HG03354 (cell line): ENCODE results near the gene APOB.

Experiments used
- ATAC-seq: cut with Tn5 transposase; IDR thresholded peaks from one replicate; pipeline ENCODE4 v1.9.1; 2021; ENCODE audit warnings: mild to moderate bottlenecking; ENCODE audit not compliant: unreplicated experiment, poor library complexity, severe bottlenecking

Gene APOB, protein sequence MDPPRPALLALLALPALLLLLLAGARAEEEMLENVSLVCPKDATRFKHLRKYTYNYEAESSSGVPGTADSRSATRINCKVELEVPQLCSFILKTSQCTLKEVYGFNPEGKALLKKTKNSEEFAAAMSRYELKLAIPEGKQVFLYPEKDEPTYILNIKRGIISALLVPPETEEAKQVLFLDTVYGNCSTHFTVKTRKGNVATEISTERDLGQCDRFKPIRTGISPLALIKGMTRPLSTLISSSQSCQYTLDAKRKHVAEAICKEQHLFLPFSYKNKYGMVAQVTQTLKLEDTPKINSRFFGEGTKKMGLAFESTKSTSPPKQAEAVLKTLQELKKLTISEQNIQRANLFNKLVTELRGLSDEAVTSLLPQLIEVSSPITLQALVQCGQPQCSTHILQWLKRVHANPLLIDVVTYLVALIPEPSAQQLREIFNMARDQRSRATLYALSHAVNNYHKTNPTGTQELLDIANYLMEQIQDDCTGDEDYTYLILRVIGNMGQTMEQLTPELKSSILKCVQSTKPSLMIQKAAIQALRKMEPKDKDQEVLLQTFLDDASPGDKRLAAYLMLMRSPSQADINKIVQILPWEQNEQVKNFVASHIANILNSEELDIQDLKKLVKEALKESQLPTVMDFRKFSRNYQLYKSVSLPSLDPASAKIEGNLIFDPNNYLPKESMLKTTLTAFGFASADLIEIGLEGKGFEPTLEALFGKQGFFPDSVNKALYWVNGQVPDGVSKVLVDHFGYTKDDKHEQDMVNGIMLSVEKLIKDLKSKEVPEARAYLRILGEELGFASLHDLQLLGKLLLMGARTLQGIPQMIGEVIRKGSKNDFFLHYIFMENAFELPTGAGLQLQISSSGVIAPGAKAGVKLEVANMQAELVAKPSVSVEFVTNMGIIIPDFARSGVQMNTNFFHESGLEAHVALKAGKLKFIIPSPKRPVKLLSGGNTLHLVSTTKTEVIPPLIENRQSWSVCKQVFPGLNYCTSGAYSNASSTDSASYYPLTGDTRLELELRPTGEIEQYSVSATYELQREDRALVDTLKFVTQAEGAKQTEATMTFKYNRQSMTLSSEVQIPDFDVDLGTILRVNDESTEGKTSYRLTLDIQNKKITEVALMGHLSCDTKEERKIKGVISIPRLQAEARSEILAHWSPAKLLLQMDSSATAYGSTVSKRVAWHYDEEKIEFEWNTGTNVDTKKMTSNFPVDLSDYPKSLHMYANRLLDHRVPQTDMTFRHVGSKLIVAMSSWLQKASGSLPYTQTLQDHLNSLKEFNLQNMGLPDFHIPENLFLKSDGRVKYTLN (N-terminal part only)

DNA sequence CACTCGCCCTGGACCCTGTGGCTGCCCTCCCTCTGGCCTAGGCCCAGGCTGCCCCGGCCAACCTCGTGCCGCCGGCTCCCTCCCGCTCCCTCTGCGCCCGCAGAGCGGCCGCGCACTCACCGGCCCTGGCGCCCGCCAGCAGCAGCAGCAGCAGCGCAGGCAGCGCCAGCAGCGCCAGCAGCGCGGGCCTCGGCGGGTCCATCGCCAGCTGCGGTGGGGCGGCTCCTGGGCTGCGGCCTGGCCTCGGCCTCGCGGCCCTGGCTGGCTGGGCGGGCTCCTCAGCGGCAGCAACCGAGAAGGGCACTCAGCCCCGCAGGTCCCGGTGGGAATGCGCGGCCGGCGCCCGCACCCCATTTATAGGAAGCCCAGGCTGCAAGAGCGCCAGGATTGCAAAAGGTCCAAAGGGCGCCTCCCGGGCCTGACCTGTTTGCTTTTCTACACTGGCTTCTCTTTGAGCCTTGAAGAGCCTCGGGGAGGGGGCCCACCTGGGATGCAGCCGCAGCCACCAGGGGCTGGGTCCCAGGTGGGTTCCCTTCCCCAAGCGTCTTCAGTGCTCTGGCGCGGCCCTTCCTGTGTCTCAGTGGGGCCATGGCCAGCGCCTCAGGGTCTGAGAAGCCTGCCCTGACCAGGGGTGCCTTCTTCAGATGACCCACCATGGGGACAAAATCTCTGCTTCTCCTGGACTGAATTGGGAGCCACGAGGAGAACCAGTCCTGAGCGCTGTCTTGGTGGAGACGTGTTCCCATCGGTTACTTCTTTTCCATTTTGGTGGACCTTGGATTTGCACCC lies at the start of gene APOB:
Gene APOB (minus strand): TSS at position 330 of the 789 bp plus-strand sequence. CDS start 128 bp downstream, at position 202.
- ATAC-seq = peak; percentile 9

DNA sequence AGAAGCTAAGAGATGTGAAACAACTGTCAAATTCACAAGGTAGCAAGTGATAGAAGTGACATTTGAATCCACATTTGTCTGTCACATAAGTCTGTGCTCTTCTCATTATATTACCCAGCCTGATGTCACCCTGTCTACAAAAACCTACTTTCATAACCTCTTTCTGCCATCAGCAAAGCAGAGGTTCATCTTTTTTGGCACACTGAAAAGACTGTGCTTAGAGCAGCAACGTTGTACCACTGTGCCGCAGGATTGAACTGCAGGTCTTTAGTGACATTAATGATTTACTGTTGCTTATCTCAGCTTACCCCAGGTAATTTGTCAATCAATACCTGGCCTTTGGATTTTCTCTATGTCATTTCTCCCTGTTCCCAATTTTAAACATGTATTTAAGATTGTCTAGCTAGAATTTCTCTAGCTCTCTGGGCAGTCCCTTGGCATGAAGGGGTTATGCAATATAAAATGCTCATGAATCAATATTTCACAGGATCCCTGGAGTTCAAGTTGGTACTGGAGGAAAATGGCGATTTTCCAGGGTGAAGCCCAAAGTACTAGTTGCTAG lies 48.5 kb upstream of the APOB start:
- no peak for ATAC-seq

DNA sequence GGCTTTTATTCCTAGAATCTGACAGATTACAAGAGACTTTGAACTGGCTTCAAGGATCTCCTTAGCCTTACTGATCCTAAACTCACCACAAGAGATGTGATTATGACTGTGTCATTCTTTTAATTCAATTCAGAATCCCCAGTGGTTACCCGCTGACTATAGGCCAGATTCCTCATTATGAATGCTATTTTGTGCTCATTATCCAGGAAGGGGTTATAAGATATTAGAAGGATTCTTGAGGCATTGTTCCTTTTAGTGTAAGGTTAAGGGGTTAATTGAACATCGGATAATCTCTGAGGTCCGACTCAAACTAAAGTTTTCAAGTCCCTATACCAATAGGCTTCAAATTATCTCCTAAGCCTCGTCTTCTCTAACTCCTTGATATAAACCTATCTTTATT lies 40.5 kb upstream of the APOB start:
- no peak for ATAC-seq

DNA sequence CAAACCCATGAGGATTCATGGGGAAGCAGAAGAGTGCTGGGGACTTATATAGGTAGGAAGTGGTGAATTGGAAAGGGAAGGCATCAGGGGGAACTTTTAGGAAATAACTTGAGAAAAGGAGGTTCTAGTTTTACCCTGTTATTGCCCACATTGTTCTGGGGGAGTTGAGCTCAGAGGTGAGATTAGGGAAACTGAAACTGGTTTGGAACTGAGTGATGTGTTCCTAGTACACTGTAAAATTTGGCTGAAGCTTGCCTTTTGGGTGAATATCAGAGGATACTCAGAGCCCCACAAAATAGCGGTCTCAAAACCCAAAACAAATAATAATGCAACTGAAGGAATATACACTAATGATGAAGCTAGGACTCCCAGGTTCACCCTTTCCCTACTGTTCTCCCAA lies 39.6 kb upstream of the APOB start:
- no peak for ATAC-seq

DNA sequence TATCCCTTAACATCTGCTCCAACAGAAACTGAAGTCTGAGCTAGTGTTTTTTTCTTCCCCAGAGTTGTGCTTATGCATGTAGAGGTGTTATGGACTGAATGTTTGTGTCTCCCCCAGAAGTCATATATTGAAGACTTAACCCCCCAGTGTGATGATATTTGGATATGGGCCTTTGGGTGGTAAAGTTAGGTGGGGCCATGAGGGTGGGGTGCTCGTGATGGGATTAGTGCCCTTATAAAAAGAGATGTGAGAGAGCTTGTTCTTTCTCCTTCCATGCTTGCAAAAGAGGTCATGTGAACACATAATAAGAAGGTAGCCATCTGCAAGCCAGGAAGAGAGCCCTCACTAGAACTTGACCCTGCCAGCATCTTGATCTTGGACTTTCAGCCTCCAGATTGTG lies 34.4 kb upstream of the APOB start:
- no peak for ATAC-seq

DNA sequence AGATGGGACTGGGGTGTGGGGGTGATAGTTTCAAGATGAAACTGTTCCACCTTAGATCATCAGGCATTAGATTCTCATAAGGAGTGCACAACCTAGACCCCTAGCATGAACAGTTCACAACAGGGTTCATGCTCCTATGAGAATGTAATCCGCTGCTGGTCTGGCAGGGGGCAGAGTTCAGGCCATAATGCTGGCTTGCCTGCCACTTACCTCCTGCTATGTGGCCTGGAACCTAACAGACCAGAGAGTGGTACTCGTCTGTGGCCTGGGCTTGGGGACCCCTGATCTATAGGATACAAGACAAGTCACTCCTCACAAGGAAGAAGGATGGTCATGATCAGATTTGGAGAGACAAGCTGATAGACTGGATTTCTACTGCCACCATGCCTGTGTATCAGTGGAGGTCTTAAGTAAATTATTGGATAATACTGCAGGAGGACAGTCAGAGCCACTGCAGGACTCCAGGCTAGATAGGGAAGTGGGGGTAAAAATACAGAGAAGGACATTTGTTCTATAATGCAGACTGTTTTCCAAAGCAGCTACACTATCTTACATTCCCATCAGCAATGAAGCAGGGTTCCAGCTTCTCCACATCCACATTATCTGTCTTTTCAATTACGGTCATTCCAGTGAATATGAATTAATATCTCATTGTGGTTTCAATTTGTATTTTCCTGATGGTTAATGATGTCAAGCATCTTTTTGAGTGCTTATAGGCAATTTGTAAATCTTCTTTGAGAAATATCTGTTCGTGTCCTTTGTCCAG lies 28.8 kb upstream of the APOB start:
- no peak for ATAC-seq

DNA sequence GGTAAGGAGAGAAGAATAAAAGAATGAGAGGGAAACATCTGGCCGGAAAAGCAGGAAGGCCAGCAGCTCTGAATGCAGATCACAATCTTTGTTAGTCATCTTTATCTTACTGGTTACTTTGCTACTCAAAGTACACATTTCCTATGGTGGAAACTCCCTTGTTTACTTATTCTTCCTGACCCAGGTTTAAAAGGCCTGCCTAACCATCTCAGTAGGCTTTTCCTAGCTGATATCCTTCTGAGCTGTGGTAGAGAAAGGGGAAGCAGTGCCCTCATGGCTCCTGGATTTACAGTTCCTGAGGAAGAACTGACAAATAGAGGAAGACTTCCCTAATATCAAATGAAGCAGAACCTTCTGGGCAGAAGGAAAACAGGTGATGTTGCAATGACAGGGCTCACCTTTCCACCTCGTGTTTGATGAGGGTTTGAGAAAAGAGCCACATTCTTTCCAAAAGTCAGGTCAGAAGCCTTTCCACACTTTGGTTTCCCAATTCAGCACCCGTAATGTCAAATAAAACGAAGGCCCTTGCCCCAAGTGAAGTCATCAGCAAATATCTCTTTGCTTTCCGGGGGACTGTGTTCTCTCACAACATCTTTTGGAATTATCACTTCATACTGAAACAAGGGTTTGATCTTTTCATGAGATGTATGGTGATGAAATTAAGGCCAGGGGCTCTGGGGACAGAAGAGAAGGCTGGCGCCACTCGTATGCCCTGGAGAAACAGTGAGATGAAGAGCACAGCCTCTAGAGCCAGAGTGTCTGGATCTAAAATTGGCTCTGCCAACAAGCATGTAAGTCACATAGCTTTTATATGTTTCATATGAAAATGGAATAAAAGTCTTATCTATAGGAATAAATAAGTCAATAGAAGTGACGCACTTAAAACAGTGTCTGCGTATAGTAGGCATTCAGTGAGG lies 26.7 kb upstream of the APOB start:
- ATAC-seq = no peak

DNA sequence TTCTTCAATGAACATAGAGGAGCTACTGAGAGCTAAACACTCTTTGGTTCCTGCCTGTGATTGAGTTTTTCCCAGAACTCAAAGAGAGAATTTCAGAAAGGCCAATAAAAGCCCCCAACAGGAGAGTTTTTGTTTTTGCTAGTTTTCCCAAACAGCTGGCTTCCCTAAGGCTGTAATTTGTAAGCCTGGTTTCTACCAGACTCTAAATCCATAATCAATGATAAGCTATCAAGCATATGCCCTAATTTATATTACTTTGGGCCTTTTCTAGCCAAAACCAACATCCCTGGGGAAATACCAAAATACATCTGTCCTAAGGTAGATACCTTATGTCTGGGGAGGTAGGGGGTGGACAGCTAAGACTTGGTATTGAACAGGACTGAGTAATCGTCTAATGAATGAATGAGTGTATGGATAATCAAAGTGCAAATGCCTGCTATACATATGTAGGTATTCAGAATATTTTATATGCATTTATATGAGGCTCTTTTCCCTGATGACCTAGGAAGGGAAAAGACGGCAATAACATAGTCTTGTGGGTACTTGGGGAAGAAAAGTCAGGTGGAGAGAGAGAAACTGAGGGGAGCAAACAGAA lies 26.0 kb upstream of the APOB start:
- ATAC-seq = no peak

DNA sequence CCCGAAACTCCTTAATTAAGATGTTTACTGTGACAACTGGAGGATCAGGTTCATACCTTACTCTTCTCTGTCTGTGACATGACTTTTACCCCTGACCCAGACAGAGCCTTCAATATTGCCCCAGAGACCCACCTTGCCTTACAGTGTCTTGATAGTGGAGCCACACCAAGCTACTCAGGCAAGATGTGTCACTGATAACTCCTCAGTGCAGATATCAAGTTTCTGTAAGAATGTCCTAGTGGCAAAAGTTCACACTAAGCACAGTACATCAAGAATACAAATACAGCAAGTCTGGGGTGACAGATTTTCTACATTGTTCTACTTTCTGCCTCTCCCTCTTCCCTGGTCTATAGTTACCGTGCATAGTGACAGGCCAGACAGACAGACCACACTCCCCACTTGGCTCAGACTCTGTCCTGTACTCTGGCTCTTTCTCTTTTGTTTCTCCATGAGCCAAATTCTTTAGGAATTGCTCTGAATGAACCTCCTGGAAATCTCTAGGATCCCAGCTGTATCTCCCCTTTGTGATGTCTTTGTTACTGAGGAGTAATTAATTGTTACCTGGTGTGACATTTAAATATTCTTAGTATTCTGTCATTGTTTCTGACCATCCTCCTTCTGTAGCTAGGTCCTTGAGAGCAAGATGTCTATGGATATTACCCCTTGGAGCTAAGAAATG lies 24.1 kb upstream of the APOB start:
- ATAC-seq = no peak

DNA sequence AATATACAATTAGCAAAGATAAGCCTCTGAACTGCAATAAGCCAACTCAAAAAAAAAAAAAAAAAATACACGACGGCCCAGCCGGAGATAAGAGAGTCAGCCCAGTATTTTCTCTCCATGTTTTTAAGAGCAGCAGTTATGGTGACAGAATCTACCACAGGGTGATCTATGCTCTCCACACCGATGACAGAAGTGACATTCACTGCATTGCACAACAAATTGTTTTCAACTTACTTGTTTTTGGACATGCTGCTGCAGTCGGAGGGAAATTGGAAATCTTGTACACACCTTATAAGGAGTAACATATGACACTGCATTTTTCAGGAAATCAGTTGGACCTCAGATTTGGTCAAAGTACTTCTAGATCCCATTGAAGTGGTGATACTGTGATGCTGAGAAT lies 23.3 kb upstream of the APOB start:
- ATAC-seq = no peak

DNA sequence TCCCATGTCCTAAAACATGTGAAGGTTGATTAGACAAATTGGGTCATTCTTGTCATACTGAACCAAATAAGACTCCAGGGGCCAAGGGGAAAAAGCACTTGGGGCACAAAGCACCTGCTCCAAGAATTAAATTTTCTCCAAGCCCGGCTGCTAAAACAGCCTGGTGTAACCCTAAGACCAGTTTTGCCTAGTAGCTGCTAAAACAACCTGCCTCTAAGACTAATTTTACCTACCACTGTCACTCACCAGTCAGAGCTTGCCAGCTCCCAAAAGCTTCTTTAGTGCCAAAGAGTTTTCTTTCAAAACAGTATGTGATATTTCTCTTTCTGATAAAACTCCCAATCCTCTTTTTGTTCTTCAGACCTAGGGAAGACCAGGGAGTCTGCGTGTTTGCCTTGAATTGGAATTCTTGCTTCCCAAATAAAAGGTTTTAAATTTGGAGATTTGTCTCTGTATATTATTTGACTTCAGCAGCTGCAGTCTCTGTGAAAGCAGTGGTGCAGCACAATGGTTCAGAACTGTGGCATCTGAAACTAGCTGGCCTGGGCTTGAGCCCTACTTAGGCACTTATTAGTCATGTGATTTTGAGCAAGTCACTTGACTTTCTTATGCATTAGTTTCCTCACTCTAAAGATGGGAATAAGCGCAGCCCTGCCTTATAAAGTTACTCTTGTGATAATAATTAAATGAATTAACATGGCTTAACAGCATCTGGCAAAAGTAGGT lies 16.2 kb upstream of the APOB start:
- ATAC-seq = no peak

DNA sequence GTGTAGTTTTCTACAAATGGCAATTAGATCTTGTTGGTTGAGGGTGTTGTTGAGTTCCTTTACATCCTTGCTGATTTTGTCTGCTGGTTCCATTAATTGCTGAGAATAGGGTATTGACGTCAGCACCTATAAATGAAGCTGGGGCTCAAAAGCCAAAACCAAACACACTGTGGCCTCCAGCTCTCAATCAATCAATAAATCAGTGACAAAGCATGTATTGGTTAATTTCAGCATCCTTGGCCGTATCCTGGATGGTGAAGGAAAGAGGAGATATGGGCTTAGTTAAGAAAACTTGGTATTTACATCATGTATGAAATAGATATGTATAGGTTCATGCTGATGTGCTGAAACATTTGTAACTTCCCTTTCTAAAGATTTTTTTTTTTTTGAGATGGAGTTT lies 13.2 kb upstream of the APOB start:
- ATAC-seq = no peak

DNA sequence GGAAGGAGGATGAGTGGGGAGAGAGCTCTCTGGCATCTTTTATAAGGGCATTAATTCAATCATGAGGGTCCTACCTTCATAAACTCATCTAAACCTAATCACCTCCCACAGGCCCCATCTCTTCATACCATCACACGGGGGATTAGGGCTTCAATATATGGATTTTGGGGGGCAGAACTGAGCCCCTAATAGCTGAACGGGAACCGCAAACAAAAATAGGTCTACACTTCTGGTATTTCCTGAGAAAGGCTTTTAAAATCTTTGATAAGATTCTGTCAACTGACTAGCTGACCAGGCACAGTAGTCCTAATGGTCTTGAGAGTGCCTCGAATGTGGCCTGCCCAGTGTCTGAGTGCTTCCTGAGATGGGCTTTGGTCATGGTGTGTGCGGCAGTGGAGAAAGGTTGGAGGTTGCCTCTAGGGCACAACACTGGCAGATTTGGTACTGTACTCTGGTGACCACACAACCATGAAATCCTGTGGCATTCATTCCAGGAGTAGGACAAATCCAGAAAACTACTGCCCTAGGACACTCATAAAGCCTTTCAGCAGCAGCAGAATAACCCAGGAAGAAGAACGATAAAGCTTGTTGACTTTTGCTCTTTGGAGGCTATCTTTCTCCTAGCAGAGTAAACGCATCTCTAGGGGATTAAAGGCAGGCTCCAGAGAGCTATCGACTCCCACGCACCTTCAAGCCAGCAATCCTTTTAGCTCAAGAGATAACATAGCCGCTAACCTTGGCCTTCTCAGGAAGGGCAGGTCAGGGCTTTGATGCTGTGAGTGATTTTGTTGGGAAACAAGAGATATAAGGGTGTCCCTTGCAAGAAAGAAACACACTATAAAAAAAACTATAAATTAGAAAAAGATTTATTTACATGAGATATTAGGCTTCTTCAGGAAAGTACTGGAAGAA lies 12.3 kb upstream of the APOB start:
- no peak for ATAC-seq

DNA sequence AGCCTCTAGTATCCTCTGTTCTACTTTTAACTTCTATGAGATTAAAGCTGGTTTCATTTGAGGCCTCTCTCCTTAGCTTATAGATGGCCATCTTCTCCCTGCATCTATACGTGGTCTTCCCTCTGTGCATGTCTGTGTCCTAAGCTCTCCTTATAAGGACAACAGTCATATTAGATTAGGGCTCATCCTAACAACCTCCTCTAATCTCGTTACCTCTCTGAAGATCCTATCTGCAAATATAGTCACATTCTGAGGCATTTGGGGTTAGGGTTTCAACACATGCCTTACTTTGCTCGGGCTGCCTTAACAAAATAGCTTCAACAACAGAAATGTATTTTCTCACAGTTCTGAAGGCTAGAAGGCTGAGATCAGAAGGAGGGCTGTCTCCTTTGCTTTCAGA lies 11.6 kb upstream of the APOB start:
- ATAC-seq = no peak

DNA sequence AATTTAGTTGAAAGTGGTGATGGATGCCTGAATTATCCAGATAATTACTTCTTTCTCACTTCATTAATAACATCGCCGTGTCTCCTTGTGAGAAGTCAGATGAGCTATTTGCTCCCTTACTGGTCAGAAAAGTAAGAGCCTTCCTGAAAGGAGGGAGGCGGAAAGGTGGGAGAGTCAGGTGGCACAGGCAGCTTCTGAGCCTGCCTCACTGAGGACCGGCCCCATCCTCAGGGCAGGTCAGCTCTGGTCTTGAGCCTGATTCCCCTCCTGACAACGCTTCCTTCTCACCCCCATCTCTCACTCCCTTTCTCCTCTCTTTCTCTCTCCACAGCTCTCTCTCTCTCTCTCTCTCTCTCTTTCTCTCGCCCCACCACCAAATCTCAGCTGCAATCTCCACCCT lies 10.1 kb upstream of the APOB start:
- no peak for ATAC-seq
